Measurements from ENCODE around the gene LNX1.

DNA sequence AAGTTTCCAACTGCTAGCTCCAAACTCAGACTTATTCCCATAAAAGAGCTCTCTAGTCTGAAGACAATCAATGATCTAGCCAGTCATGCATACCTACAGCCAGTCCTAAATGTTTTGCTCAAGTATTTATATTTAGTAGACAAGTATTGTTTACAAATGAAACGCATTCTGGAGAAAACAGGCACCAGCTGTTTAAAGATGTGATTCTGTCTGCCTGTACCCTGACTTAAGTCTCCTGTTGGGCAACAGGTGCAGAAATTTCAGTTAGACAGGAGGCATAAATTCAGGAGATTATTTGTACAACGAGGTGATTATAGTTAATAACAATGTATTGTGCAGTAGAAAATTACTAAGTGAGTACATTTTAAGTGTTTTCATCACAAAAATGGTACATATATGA, 28.9 kb downstream of the LNX1 start:
- TF ChIP-seq SP1 (IDR thresholded peaks at IDR 0.05; ENCODE audit: low read depth) (no peak), YY1 (IDR thresholded peaks at IDR 0.05; ENCODE audit: extremely low read depth, insufficient replicate concordance, low read depth, low read length) (no peak), FOSL1 (IDR thresholded peaks at IDR 0.05; ENCODE audit: low read depth) (no peak), EGR1 (IDR thresholded peaks at IDR 0.05; ENCODE audit: low read depth) (no peak), POLR2A (IDR thresholded peaks at IDR 0.05; ENCODE audit: borderline replicate concordance, extremely low read depth, insufficient read depth, insufficient read length) (no peak), CEBPB (IDR thresholded peaks at IDR 0.05; ENCODE audit: low read depth) (no peak), RAD21 (IDR thresholded peaks at IDR 0.05; ENCODE audit: low read depth) (no peak), POLR2AphosphoS5 (IDR thresholded peaks at IDR 0.05; ENCODE audit: low read depth, low read length) (no peak)
- TF ChIP-seq, protein P1, sequence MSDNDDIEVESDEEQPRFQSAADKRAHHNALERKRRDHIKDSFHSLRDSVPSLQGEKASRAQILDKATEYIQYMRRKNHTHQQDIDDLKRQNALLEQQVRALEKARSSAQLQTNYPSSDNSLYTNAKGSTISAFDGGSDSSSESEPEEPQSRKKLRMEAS (IDR thresholded peaks at IDR 0.05), result no peak
- TF ChIP-seq, protein P2, sequence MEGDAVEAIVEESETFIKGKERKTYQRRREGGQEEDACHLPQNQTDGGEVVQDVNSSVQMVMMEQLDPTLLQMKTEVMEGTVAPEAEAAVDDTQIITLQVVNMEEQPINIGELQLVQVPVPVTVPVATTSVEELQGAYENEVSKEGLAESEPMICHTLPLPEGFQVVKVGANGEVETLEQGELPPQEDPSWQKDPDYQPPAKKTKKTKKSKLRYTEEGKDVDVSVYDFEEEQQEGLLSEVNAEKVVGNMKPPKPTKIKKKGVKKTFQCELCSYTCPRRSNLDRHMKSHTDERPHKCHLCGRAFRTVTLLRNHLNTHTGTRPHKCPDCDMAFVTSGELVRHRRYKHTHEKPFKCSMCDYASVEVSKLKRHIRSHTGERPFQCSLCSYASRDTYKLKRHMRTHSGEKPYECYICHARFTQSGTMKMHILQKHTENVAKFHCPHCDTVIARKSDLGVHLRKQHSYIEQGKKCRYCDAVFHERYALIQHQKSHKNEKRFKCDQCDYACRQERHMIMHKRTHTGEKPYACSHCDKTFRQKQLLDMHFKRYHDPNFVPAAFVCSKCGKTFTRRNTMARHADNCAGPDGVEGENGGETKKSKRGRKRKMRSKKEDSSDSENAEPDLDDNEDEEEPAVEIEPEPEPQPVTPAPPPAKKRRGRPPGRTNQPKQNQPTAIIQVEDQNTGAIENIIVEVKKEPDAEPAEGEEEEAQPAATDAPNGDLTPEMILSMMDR (IDR thresholded peaks at IDR 0.05 in 2 of 3, conservative IDR thresholded peaks at IDR 0.05 in 1 of 3; ENCODE audit: borderline replicate concordance in 1 of 3, insufficient read depth in 1 of 3, low read depth in 2 of 3, low read length in 2 of 3), result no peak
- TF ChIP-seq, protein P3, sequence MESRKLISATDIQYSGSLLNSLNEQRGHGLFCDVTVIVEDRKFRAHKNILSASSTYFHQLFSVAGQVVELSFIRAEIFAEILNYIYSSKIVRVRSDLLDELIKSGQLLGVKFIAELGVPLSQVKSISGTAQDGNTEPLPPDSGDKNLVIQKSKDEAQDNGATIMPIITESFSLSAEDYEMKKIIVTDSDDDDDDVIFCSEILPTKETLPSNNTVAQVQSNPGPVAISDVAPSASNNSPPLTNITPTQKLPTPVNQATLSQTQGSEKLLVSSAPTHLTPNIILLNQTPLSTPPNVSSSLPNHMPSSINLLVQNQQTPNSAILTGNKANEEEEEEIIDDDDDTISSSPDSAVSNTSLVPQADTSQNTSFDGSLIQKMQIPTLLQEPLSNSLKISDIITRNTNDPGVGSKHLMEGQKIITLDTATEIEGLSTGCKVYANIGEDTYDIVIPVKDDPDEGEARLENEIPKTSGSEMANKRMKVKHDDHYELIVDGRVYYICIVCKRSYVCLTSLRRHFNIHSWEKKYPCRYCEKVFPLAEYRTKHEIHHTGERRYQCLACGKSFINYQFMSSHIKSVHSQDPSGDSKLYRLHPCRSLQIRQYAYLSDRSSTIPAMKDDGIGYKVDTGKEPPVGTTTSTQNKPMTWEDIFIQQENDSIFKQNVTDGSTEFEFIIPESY (IDR thresholded peaks at IDR 0.05; ENCODE audit: extremely low read depth, insufficient replicate concordance, low read length), result no peak

Data from HCT116 (cell line).